Measurements from ENCODE around the gene CLSTN2. TPM values are rescaled to one million over a fixed set of nuclear protein-coding genes. Genes with fewer than 3 reads are reported as not detected.

The CLSTN2 gene
- total and polyA plus RNA-seq, 2 of the 8 experiments (the other 6 are each of a cell fraction or from before 2014, with no cell fraction given) = 0.39 to 0.52 TPM

GRCh38 chr3:140440446-140440845 lies 505.5 kb downstream of the CLSTN2 start:
- 100% methylated on average over 1 of the region's 1 CpG; no CpG with 5 or more reads in 1 of the 2 experiments for WGBS, 2 experiments (ENCODE audit: extremely low coverage in 1 of 2, insufficient coverage in 1 of 2, insufficient read length in 1 of 2, insufficient replicate concordance in 2 of 2, low coverage in 1 of 2, low lambda C conversion rate in 2 of 2, missing lambda C conversion rate in 1 of 2)
- Histone ChIP-seq H4K5ac (ENCODE audit: insufficient read length, low read depth, low read length) (no peak overlapping the region), H3K27ac (ENCODE audit: low read depth, low read length) (no peak overlapping the region), H3K23me2 (ENCODE audit: low read depth, low read length) (no peaks in the 10 kb centered on the region), H3K18ac (ENCODE audit: extremely low read depth, low read length) (no peak overlapping the region), H2BK20ac (ENCODE audit: low read length) (no peak overlapping the region), H3K9ac (replicated peaks in 1 of 4; ENCODE audit: extremely low read depth in 1 of 4, low read depth in 3 of 4, low read length in 3 of 4) (no peak overlapping the region), H3K4me3 (ENCODE audit: extremely low read depth in 1 of 4, insufficient read depth in 2 of 4, low read depth in 3 of 4, low read length in 4 of 4) (no peak overlapping the region), H2BK120ac (replicated peaks; ENCODE audit: low read depth, low read length) (no peak overlapping the region), H3K4ac (replicated peaks; ENCODE audit: insufficient read length, low read depth, low read length) (no peak overlapping the region), H3K4me1 (replicated peaks in 1 of 4; ENCODE audit: control insufficient read depth in 3 of 4, insufficient read depth in 4 of 4, low read length in 3 of 4) (no peaks in the 10 kb centered on the region), H3K4me2 (ENCODE audit: insufficient read depth in 1 of 2, low read depth in 2 of 2, low read length in 2 of 2) (no peak overlapping the region), H2BK12ac (ENCODE audit: low read depth, low read length) (no peak overlapping the region), H2BK5ac (ENCODE audit: low read depth, low read length) (no peak overlapping the region), H4K8ac (ENCODE audit: extremely low read depth, insufficient read depth, low read length) (no peak overlapping the region), H2AFZ (ENCODE audit: low read length) (no peak overlapping the region), H4K20me1 (replicated peaks in 1 of 2; ENCODE audit: control insufficient read depth in 1 of 2, insufficient read depth in 2 of 2, low read length in 2 of 2) (no peaks in the 10 kb centered on the region), H3K36me3 (ENCODE audit: control insufficient read depth in 2 of 4, insufficient read depth in 4 of 4, low read length in 3 of 4) (no peaks in the 10 kb centered on the region), H3K79me1 (ENCODE audit: low read depth, low read length) (no peaks in the 10 kb centered on the region), H4K91ac (replicated peaks; ENCODE audit: insufficient read length, low read length) (no peak overlapping the region), H3K79me2 (ENCODE audit: control insufficient read depth in 1 of 2, insufficient read depth in 2 of 2, low read length in 2 of 2) (no peaks in the 10 kb centered on the region), H3K56ac (replicated peaks; ENCODE audit: insufficient read length, low read depth, low read length) (no peak overlapping the region), H2AK5ac (ENCODE audit: low read depth, low read length) (no peak overlapping the region), H3K9me3 (ENCODE audit: insufficient read depth in 2 of 2, low read depth in 1 of 2, low read length in 1 of 2) (no peaks in the 10 kb centered on the region), H3K23ac (ENCODE audit: insufficient read length) (no peak overlapping the region), H3K27me3 (replicated peaks in 1 of 4; ENCODE audit: control insufficient read depth in 3 of 4, extremely low read depth in 1 of 4, insufficient read depth in 3 of 4, low read length in 3 of 4) (no peaks in the 10 kb centered on the region), H3K14ac (ENCODE audit: insufficient read length) (no peak overlapping the region), H2BK15ac (ENCODE audit: low read length) (no peak overlapping the region)
- DNase-seq (ENCODE audit: low read depth in 1 of 2, low spot score in 2 of 2) (no peak), FAIRE-seq (no peak)
- ChIA-PET POLR2A (ENCODE audit: partially characterized antibody) (no interaction called here), CTCF (ENCODE audit: partially characterized antibody) (no interaction called here)
- TF ChIP-seq RFX5 (IDR thresholded peaks at IDR 0.05; ENCODE audit: borderline replicate concordance, low read depth, low read length) (no peak), FOSL1 (IDR thresholded peaks at IDR 0.05; ENCODE audit: insufficient read depth, low read depth, low read length) (no peak), MAX (IDR thresholded peaks at IDR 0.05) (no peak), SIRT6 (IDR thresholded peaks at IDR 0.05; ENCODE audit: low read length) (no peak), SRF (IDR thresholded peaks at IDR 0.05; ENCODE audit: low read depth, low read length) (no peak), TAF7 (optimal IDR thresholded peaks at IDR 0.05; ENCODE audit: borderline replicate concordance, low read depth, low read length) (no peak), POU5F1 (IDR thresholded peaks at IDR 0.05; ENCODE audit: low read depth, low read length) (no peak), SIN3A (conservative IDR thresholded peaks at IDR 0.05 in 1 of 2, IDR thresholded peaks at IDR 0.05 in 1 of 2; ENCODE audit: low read depth in 1 of 2, low read length in 2 of 2) (no peak), RAD21 (IDR thresholded peaks at IDR 0.05 in 1 of 2, conservative IDR thresholded peaks at IDR 0.05 in 1 of 2; ENCODE audit: low read depth in 2 of 2, low read length in 2 of 2) (no peak), GTF2F1 (IDR thresholded peaks at IDR 0.05; ENCODE audit: borderline replicate concordance, low read depth, low read length) (no peak), KDM4A (IDR thresholded peaks at IDR 0.05; ENCODE audit: low read depth, low read length, severe bottlenecking) (no peak), SP2 (IDR thresholded peaks at IDR 0.05; ENCODE audit: low read length) (no peak), POLR2A (IDR thresholded peaks at IDR 0.05; ENCODE audit: control extremely low read depth in 1 of 2, low read depth in 2 of 2, low read length in 2 of 2) (no peak), HDAC6 (IDR thresholded peaks at IDR 0.05; ENCODE audit: low read depth, low read length) (no peak), TBP (IDR thresholded peaks at IDR 0.05; ENCODE audit: low read depth, low read length) (no peak)

Measured in H1 (cell line).